Peyer's patch (tissue), 4 donors: Measurements from ENCODE around the gene TAMALIN. TPM values are rescaled to one million over a fixed set of nuclear protein-coding genes. Genes with fewer than 3 reads are reported as not detected.

Source experiments
- DNase-seq, 3 donors: peaks; one replicate each; pipeline ENCODE4 v3.0.0-alpha.2; 2017 to 2019
- H3K27ac ChIP-seq, 4 donors: fragments of 200-600 bp; sonication (generic); one replicate each; pipeline ENCODE4 v1.5.1; 2016 to 2019
- H3K27me3 ChIP-seq, 2 donors: fragments of 200-600 bp; sonication (generic); one replicate each; pipeline ENCODE4 v1.5.1; 2019
- H3K36me3 ChIP-seq, 3 donors: fragments of 200-600 bp; sonication (generic); one replicate each; pipeline ENCODE4 v1.5.1; 2016 to 2019
- H3K4me1 ChIP-seq, 4 donors: fragments of 200-600 bp; sonication (generic); one replicate each; pipeline ENCODE4 v1.5.1; 2016 to 2019
- H3K4me3 ChIP-seq, 4 donors: fragments of 200-600 bp; sonication (generic); 1 replicate in 3 of 4; 2 replicates in 1 of 4; pipeline ENCODE4 v1.5.1; 2016 to 2019; ENCODE audit warnings: mild to moderate bottlenecking in 1 of 4
- H3K9me3 ChIP-seq, 4 donors: fragments of 200-600 bp; sonication (generic); one replicate each; pipeline ENCODE4 v1.5.1; 2016 to 2019; ENCODE audit warnings: mild to moderate bottlenecking in 1 of 4
- CTCF ChIP-seq, 6 experiments: fragments of 450-650 bp in 4 of 6; fragments of 200-600 bp in 2 of 6; sonication (generic) in 1 of 6; IDR thresholded peaks; one replicate each; pipeline ENCODE4 v1.5.1; 2017 to 2019; ENCODE audit warnings: antibody characterized with exemption in 6 of 6, mild to moderate bottlenecking in 3 of 6, moderate library complexity in 1 of 6
- POLR2A ChIP-seq, 2 donors: fragments of 450-650 bp; IDR thresholded peaks; one replicate each; pipeline ENCODE4 v1.5.1; 2017; ENCODE audit warnings: antibody characterized with exemption in 2 of 2, mild to moderate bottlenecking in 2 of 2, moderate library complexity in 2 of 2
- total RNA-seq, 4 donors: library from RNA; depleted of rRNA; stranded (reverse); fragments of >200 nt; gene quantifications; one replicate each; pipeline ENCODE4 v1.1.0, GENCODE V29; 2016

TAMALIN gene
- total RNA-seq, 4 donors from 2014 or later = 1.2 to 112 (median 16.2) TPM

GRCh38 chr12:52038447-52038846 is 31.7 kb downstream of the TAMALIN start:
- TF ChIP-seq POLR2A (IDR thresholded peaks at IDR 0.05) (no peak), CTCF (IDR thresholded peaks at IDR 0.05) (no peak)
- no peak for DNase-seq
- H3K27ac ChIP-seq = peak overlapping the region in 3 of 4 donors; percentile 79 to 87 (median 80)
- H3K9me3 ChIP-seq = no peaks in the 10 kb centered on the region
- no peak overlapping the region for H3K4me3 ChIP-seq
- no peaks in the 10 kb centered on the region for H3K36me3 ChIP-seq
- no peaks in the 10 kb centered on the region for H3K27me3 ChIP-seq
- peaks cover 3 to 30% (median 20%) of the 10 kb centered on the region in 4 donors for H3K4me1 ChIP-seq

DNA sequence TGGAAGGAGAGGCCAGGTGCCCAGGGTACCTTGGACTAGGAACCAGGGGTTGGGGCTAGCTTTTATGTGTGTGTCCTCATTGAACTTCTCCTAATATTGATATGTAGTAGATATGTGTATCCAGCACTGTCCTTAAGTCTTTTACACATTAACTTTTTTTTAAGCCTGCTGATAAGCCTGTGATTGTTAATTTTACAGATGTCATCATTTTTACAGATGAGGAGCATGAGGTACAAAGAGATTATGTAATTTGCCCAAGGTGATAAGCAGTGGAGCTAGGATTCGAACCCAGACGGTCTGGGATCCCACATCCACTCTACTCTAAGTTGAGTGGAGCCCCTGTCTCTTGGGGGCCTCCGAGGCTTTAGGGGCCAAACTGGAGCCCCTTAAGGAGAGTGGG is 34.3 kb downstream of the TAMALIN start:
- TF ChIP-seq POLR2A (IDR thresholded peaks at IDR 0.05) = no peak
- TF ChIP-seq CTCF (IDR thresholded peaks at IDR 0.05) = no peak
- Histone ChIP-seq H3K9me3 (no peaks in the 10 kb centered on the region), H3K27me3 (no peaks in the 10 kb centered on the region), H3K27ac (no peak overlapping the region), H3K4me1 (peaks cover 9 to 30% (median 18%) of the 10 kb centered on the region in 4 donors), H3K4me3 (no peak overlapping the region), H3K36me3 (no peaks in the 10 kb centered on the region)
- no peak for DNase-seq

DNA sequence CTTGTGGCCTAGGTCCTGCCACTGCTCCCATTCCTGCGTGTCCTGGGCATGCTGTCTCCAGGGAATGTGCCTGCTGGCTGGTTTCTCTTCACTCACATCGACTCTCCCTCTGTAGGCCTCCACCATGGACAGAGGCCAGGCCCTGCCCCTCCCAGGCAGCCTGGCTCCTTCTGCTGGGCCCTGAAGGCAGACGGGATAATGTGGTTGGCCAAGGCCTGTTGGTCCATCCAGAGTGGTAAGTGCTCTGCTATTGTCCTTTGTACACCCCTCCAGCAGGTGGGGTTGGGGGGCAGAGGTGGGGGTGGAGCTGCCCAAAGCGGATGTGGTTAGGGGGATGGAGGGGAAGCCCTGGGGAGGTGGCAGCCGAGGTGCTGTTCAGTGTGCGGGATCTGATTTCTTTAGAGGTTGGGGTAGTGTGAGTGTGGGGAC is 35.0 kb downstream of the TAMALIN start:
- H3K4me1 ChIP-seq = peaks cover 6 to 24% (median 16%) of the 10 kb centered on the region in 4 donors
- peak in 1 of 6 experiments; percentile 12 for TF ChIP-seq CTCF (IDR thresholded peaks at IDR 0.05)
- no peak for TF ChIP-seq POLR2A (IDR thresholded peaks at IDR 0.05)
- DNase-seq = peak in 1 of 3 donors; percentile 63

GRCh38 chr12:52042706-52043385 is 36.1 kb downstream of the TAMALIN start:
- no peaks in the 10 kb centered on the region for H3K27me3 ChIP-seq
- no peak for DNase-seq
- TF ChIP-seq POLR2A (IDR thresholded peaks at IDR 0.05) = no peak
- TF ChIP-seq CTCF (IDR thresholded peaks at IDR 0.05) = no peak
- no peak overlapping the region for H3K4me3 ChIP-seq
- H3K4me1 ChIP-seq = peaks cover 6 to 18% (median 11%) of the 10 kb centered on the region in 4 donors
- H3K27ac ChIP-seq = peak overlapping the region in 3 of 4 donors; percentile 57 to 81 (median 62)
- H3K9me3 ChIP-seq = no peaks in the 10 kb centered on the region
- H3K36me3 ChIP-seq = no peaks in the 10 kb centered on the region

More for the DNA sequence above, 35.0 kb downstream of the TAMALIN start:
- Histone ChIP-seq H3K4me3 (no peak overlapping the region), H3K9me3 (no peaks in the 10 kb centered on the region), H3K27ac (peak overlapping the region in 1 of 4 donors; percentile 57), H3K27me3 (no peaks in the 10 kb centered on the region), H3K36me3 (no peaks in the 10 kb centered on the region)

DNA sequence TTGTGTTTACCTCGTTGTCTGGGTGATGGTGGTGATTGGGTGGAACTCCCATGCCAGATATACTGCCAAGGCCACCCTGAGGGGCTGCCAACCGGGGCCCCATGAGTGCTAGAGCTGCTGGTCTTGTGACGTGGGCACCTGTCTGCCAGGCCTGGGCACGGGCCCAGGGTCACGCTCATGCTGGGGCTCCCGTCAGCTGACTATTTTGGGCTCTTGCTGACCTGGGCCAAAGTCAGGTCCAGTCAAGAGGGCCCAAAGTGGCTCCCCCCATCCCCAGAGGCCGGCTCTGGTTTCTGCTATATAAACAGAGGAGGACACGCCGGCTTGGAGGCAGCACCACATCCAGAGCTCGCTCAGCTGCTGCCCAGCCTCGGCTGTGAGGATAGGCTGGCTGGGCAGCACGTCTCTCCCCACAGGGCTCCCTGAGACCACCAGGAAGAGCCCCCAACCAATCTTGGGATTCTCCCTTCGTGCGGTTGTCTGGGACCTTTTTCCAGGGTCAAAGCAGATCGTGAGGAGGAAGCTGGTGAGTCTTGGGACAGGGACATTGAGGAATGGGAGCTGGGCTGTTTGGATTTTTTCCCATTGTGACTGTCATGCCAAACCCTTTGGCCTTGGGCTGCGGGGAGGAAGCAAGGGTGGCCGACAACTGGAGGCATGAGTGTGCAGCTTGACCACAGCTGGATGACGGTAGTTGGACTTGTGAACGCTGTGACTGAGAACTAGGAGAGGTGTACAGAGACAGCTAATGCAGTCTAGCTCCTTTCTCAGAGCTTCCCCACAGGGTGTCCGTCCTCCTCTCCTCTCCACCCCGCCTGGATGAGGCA is 36.9 kb downstream of the TAMALIN start:
- Histone ChIP-seq H3K4me1 (peaks cover 6 to 14% (median 11%) of the 10 kb centered on the region in 4 donors), H3K27ac (peak overlapping the region; percentile 42 to 81 (median 54)), H3K36me3 (no peaks in the 10 kb centered on the region), H3K27me3 (no peaks in the 10 kb centered on the region), H3K9me3 (no peaks in the 10 kb centered on the region), H3K4me3 (no peak overlapping the region)
- DNase-seq = no peak
- TF ChIP-seq POLR2A (IDR thresholded peaks at IDR 0.05) = no peak
- no peak for TF ChIP-seq CTCF (IDR thresholded peaks at IDR 0.05)
